NCI-H128 (cell line): ENCODE measurements around the gene IFNL4.
"Not testable (repeated sequence)": the region's sequence is repeated elsewhere in the genome, so short reads cannot be mapped to it uniquely, and the experiment has no call there.

Experiments
- DNase-seq: peaks from one replicate; lab custom pipeline; 2025; ENCODE audit not compliant: unreplicated experiment; lab: John Stamatoyannopoulos, UW

The IFNL4 gene

DNA sequence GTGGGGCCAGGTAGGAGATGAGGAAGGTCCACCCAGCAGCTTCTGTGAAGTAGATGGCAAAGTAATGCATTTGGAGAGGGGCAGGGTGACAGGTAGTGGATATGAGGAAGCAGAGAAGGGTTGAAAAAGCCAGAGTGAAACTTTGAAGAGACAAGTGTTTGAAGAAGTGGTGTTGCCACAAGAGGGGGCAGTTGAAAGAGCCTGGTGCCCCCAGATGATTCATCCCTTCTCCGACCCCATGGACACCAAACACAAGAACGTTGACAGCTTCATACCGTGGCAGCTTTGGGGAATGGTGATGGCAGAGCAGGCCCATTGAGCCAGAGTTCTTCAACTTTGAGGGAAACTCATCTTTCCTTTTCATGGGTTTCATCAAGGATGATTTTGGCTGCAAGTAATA, 23.7 kb downstream of the IFNL4 start:
- DNase-seq = no peak

GRCh38 chr19:39223703-39224279, 24.9 kb downstream of the IFNL4 start:
- DNase-seq = no peak

DNA sequence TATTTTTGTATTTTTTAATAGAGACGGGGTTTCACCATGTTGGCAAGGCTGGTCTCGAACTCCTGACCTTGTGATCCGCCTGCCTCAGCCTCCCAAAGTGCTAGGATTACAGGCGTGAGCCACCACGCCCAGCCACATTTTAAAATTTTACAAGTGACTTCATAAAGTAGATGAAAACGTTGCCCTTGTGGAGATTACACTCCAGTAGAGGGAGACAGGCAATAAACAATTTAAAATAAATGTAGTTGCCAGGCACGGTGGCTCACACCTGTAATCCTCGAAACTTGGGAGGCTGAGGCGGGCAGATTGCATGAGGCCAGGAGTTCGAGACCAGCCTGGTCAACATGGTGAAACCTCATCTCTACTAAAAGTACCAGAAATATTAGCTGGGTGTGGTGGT, 29.5 kb downstream of the IFNL4 start:
- not testable (repeated sequence) for DNase-seq

GRCh38 chr19:39218230-39219007, 30.2 kb downstream of the IFNL4 start:
- no peak for DNase-seq

- DNase-seq = no peak
Observed at GRCh38 chr19:39217094-39217493, 31.6 kb downstream of the IFNL4 start.

- not testable (repeated sequence) for DNase-seq
Observed at GRCh38 chr19:39215323-39215722, 33.3 kb downstream of the IFNL4 start.

DNA sequence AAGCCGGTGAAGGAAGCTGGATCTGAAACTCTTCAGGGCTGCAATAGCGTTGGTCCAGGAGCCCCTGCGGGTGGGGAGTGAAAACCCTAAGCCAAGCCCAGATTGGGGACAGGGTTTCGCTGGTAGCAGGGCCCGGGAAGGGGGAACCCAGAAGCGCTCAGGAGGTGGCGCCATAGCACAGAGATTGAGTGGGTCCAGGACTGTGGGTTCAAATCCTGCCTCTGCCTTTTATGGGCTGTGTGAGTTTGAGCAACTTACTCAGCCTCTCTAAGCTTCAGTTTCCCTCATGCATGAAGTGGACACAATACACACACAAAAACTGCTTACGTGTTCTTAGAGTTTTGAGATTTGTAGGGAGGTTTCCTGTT, 36.3 kb downstream of the IFNL4 start:
- DNase-seq = no peak

DNA sequence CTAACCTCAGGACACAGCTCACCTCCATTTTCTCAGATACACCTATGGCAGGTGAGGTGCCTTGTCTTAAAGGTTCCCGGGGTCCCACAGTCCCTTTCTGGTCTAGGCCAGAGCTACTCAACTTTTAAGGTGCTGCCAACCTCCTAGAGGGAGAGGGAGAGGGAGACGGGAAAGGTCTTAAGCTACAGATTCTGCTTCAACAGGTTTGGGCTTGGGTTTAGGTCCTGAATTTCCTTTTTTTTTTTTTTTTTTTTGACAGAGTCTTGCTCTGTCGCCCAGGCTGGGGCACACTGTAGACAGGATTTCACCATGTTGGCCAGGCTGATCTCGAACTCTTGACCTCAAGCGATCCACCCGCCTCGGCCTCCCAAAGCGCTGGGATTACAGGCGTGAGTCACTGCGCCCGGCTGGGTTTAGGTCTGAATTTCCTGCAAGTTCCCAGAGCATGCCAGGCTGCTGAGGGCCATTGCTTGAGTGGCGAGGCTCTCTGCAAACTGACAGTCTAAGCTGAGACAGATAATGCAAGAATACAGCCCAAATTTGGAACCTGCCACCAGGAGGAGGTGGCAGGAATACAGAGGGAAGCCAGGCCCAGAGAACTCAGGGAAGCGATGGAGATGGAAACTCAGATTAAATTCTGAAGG, 36.8 kb downstream of the IFNL4 start:
- no peak for DNase-seq

DNA sequence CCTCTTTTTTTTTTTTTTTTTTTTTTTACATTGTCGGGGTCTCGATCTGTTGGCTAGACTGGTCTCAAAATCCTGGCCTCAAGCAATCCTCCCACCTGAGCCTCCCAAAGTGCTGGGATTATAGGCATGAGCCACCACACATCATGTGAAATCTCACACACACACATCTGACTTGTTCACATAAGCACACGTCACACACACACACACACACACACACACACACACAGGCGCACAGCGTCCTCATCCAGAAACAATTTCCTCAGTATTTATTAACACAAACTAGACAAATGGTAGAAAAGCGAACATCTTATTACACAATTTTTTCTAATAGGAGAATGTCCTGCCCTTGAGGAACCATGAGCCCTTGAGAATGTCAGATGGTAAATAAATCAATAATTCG, 39.5 kb downstream of the IFNL4 start:
- no peak for DNase-seq

GRCh38 chr19:39208175-39208795, 40.4 kb downstream of the IFNL4 start:
- no peak for DNase-seq

GRCh38 chr19:39207293-39207836, 41.3 kb downstream of the IFNL4 start:
- DNase-seq = no peak

- DNase-seq = no peak
Observed at GRCh38 chr19:39206122-39206521, 42.5 kb downstream of the IFNL4 start.

DNA sequence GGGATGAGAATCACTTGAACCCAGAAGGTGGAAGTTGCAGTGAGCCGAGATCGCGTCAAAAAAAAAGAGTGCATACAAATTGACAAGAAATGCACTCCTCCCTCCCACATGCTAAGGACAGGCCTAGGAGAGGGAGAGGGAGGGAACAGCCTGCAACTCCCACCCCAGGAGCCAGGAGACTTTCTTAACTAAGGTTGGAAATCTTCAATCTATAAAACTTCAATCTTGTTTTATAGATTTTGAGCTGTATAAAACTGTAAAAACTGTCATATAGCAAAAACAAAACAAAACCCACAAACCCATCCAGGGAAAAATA, 43.2 kb downstream of the IFNL4 start:
- DNase-seq = no peak

- no peak for DNase-seq
Observed at GRCh38 chr19:39203372-39204341, 45.0 kb downstream of the IFNL4 start, which contains the start of gene SYCN. Gene SYCN, minus strand, starts transcription at chr19:39204263. Its CDS starts 9 bp downstream, at chr19:39204254.

- DNase-seq = no peak
Observed at GRCh38 chr19:39202998-39203355, 45.7 kb downstream of the IFNL4 start.

DNA sequence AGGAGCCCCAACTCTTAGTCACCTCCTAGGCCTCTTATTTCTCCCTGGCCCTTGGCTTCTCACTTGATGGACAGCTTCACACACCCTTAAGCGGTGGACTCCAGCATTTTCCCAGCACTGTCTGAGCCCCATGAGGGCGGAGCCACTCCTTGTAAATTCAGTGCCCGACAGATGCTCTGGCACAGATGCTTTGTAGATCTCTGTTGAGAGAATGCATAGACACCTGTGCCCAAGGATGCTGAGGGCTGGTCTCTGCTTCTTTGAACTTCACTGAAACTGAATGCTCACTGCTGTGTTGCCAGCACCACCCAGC, 47.9 kb downstream of the IFNL4 start:
- DNase-seq = no peak

DNA sequence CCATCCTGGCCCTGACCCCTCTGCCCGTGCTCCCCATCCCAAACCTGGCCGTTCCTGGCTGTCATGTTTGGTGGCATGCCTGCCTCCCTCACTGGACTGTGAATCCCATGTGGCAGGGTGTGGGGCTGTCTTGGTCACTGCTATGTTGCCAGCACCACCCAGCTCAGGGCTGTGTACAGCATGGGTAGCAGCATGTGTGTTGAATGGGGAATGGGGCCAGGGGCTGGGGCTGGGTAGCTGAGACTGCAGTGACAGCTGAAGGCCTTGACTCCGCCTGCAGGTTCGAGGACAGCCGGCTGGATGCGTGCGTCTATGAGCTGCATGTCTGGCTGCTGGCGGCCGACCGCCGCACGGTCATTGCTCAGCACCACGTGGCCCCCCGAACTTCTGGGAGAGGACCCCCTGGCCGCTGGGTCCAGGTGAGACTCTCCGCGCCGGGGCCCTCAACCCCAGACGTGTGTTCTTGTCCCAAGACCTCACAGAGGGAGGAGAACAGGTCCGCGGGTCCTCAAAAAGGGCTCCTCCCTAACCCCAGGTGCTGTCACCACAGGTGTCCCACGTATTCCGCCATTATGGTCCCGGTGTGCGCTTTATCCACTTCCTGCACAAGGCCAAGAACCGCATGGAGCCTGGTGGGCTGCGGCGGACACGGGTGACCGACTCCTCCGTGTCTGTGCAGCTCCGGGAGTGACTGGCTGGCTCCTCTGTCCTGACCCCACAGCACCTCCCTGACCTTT, 48.4 kb downstream of the IFNL4 start:
- no peak for DNase-seq

GRCh38 chr19:39199025-39199424, 49.6 kb downstream of the IFNL4 start:
- no peak for DNase-seq

DNA sequence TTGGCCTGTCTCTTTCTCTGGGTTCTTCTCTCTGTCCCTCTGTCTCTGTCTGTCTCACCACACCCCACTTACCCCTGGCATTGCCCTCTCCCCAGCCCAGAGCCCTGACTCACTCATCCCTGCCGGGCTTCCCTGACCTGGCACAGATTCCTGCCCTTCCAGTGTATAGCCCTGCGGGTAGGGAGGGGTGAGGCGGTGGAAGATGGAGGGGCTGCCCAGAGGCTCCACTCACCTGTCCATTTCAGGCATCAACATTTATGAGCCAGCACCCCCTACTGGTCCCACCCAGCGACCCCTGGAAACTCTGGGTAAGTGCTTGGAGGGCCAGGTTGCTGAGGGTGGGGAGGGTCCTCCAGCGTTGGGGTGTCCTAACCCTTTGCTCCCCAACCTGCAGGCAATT, 50.8 kb downstream of the IFNL4 start:
- DNase-seq = no peak

GRCh38 chr19:39196860-39197562, 51.6 kb downstream of the IFNL4 start, which contains the start of gene NCCRP1:
Gene NCCRP1, plus strand, starts transcription at chr19:39196964. Its CDS starts 19 bp downstream, at chr19:39196983.
- DNase-seq = no peak
